Fibroblast of skin of left biceps (primary cell): Measurements from ENCODE around the gene CSMD2.

Experiments used
- DNase-seq, 2 experiments: peaks; one replicate each; pipeline ENCODE4 v3.0.0-alpha.2; 2013; ENCODE audit warnings: low read depth in 2 of 2

The CSMD2 gene

GRCh38 chr1:33684396-33685179 is 480.4 kb downstream of the CSMD2 start:
- DNase-seq, result peak; percentile 8 to 9

- no peak for DNase-seq
Measured at GRCh38 chr1:33683913-33684312, 481.1 kb downstream of the CSMD2 start.

GRCh38 chr1:33682371-33682770 is 482.7 kb downstream of the CSMD2 start:
- DNase-seq, result peak; percentile 17 to 20

GRCh38 chr1:33680281-33680840 is 484.7 kb downstream of the CSMD2 start:
- no peak for DNase-seq

GRCh38 chr1:33670567-33670966 is 494.5 kb downstream of the CSMD2 start:
- DNase-seq, result no peak

GRCh38 chr1:33668695-33669094 is 496.3 kb downstream of the CSMD2 start:
- no peak for DNase-seq

GRCh38 chr1:33667386-33668282 is 497.4 kb downstream of the CSMD2 start:
- DNase-seq, result no peak

- DNase-seq, result no peak
Measured at GRCh38 chr1:33666616-33667015, 498.4 kb downstream of the CSMD2 start.

GRCh38 chr1:33661811-33662454 is 503.1 kb downstream of the CSMD2 start:
- DNase-seq, result no peak

GRCh38 chr1:33660956-33661355 is 504.1 kb downstream of the CSMD2 start:
- DNase-seq, result no peak

- no peak for DNase-seq
Measured at GRCh38 chr1:33660244-33660643, 504.8 kb downstream of the CSMD2 start.

GRCh38 chr1:33659641-33660040 is 505.4 kb downstream of the CSMD2 start:
- DNase-seq, result no peak

- no peak for DNase-seq
Measured at GRCh38 chr1:33657833-33658232, 507.2 kb downstream of the CSMD2 start.

GRCh38 chr1:33656467-33657005 is 508.5 kb downstream of the CSMD2 start:
- DNase-seq, result no peak

- no peak for DNase-seq
Measured at GRCh38 chr1:33655496-33655895, 509.5 kb downstream of the CSMD2 start.

GRCh38 chr1:33654267-33654834 is 510.7 kb downstream of the CSMD2 start:
- no peak for DNase-seq

GRCh38 chr1:33653226-33653625 is 511.8 kb downstream of the CSMD2 start:
- no peak for DNase-seq

GRCh38 chr1:33650708-33651107 is 514.3 kb downstream of the CSMD2 start:
- DNase-seq, result no peak

- DNase-seq, result no peak
Measured at GRCh38 chr1:33649759-33650158, 515.3 kb downstream of the CSMD2 start.

GRCh38 chr1:33643216-33643615 is 521.8 kb downstream of the CSMD2 start:
- no peak for DNase-seq

- DNase-seq, result no peak
Measured at GRCh38 chr1:33641104-33641830, 523.8 kb downstream of the CSMD2 start.
